ENCODE measurements around the gene EXOC3L2.

EXOC3L2 gene

DNA sequence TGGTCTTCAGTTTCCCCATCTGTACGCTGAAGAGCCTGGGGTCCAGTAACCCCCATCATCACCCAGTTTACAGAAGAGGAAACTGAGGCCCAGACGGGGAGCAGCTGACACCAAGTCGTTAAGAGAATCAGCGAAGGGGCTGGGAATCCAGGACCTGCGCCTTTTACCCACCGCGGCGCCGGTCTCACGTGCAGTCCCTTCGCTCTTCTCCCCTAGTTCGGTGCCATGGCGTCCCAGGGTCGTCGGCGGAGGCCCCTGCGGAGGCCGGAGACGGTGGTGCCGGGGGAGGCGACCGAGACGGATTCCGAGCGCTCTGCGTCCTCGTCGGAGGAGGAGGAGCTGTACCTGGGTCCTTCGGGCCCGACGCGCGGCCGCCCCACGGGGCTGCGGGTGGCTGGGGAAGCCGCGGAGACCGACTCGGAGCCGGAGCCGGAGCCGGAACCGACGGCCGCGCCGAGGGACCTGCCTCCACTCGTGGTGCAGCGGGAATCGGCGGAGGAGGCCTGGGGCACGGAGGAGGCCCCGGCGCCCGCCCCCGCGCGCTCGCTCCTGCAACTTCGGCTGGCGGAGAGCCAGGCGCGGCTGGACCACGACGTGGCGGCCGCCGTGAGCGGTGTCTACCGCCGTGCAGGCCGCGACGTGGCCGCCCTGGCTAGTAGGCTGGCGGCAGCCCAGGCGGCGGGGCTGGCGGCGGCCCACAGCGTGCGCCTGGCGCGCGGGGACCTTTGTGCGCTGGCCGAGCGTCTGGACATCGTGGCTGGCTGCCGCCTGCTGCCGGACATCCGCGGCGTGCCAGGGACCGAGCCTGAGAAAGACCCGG, 65.9 kb downstream of the EXOC3L2 start:
- no peak for DNase-seq

DNA sequence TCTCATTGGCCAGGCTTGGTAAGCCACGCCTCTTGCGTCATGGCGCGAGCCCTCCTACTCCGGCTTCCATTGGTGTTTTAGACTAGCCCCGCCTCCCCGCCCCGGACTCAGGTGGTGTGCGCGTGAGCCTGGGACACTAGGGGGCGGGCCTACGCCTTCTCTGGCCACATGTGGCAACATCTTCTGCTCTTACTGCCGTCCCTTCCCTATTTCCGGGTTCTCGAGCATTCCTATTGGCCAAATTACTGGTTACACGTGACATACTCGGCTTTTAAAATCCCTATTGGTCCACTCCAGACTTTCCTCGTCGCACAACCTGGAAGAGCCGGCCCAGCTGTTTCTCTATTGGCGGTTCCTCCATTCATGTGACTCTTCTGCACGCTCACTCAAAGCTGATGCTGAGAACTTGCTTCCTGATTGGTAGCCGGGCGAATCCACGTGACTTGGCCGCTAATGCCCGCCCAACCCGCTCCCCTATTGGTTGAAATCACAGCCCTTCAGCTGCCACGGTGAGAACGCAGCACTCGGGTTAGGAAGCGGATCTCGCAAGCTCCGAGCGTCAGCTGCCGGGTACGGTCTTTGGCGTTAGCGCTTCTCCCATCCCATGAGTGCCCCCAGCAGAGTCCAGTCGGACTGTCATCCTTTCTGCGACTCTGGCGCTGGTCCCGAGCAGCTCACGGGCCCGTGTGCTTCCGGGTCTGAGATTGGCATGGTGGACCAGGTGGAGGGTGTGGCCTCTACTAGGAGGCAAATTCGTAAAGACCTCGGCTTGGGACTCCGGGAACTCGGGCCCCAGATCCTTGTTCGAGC, 66.7 kb downstream of the EXOC3L2 start, which contains the start of gene BLOC1S3:
BLOC1S3 (plus strand) TSS at position 523 of the 810 bp plus-strand sequence. CDS start 513 bp downstream, outside the sequence.
- peak; percentile 100 for DNase-seq

GRCh38 chr19:45177817-45178261, 67.4 kb downstream of the EXOC3L2 start, which contains the start of gene TRAPPC6A:
TSS of gene TRAPPC6A (minus strand) at chr19:45178237. CDS start at chr19:45178218, 19 bp downstream.
- DNase-seq, result peak; percentile 63

DNA sequence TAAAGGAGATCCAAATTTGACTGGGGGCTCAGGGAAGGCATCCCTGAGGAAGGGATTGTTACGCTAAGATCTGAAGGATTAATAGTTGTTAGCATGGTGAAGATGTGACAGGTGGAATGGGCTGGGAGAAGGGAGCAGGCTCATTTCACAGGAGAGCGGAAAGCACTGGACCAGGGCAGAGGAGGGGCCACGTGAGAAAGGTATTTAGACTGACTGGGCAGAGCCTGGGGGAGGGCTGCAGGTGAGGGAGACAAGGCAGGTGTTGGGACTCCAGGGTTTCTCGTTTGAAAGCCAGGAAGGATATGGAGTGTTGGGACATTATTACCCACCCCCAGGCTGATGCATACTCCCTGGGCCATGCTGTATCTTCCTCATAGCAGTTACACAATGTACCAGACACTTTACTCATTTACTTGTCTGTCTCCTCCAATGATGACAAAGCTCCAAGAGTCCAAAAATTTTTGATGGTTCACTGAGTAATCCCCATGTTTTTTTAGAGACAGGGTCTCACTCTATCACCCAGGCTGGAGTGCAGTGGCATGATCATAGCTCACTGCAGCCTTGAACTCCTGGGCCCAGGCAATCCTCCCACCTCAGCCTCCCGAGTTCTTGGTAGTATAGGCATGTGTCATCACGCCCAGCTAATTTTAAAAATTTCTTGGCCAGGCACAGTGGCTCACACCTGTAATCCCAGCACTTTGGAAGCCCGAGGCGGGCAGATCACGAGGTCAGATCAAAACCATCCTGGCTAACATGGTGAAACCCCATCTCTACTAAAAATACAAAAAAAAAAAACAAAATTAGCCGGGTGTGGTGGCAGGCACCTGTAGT, 69.5 kb downstream of the EXOC3L2 start:
- no peak for DNase-seq

DNA sequence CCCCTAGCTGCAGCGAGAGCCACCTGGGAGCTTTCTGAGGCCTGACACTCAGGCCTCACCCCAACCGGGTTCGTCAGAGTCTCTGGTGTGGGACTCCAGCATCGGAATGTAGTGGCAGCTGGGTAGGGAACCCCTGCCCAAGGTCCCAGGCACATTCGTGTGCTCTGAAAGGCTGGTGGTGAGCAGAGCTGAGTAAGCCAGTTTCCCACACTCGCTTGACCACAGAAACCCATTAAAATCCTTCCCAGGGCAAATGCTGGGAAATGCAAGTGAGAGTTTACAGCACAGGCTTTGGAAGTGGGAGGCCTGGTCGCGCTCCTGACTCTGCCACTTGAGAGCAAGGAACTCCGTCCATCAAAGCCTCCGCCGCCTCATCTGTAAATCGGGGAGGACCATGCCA, 71.4 kb downstream of the EXOC3L2 start:
- DNase-seq, result no peak

DNA sequence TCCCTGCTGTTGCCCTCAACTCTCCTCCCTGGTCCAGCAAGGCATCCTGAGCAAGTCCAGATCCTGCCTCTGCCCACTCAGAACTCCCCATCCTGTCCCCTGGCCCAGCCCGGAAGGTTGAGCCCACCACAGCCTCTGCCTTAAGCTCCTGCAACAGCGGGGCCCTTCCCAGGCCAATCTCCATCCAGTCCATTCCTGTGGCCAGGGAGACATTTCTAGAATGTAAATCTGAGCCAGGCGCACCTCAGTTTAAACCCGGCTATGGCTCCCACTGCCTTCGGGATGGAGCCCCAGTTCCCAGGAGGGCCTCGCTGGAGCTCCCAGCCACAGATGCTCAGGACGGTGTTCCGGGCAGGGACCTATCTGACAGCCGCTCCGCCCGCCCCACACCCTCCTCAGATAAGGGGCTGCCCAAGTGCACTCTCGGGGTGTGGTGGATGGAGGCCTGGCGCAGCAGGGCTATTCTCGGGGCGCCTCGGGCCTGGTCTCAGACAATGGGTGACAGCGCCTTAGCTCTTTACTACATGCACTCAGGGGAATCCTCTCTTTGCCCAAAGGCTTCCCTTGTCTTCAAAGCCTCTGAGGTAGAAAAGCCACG, 72.5 kb downstream of the EXOC3L2 start:
- DNase-seq, result no peak

DNA sequence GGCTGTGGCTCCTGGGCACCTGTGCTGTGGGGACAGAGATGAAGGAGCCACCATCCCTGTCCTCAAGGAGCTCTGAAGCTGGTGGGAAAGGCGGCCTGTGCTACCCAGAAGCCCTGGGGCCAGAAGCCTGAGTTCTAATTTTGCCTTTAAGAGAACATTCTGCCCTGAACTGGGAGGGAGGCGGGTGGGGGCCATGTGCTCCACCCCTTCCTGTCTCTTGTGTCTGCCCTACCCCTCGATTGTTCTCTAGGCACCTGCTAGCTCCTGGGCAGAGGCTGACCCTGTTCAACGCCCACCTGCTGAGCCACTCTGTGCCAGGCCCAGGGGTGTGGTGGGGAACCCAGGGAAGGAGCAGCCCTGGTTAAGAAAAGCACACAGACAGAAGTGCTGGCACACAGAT, 73.0 kb downstream of the EXOC3L2 start:
- no peak for DNase-seq

DNA sequence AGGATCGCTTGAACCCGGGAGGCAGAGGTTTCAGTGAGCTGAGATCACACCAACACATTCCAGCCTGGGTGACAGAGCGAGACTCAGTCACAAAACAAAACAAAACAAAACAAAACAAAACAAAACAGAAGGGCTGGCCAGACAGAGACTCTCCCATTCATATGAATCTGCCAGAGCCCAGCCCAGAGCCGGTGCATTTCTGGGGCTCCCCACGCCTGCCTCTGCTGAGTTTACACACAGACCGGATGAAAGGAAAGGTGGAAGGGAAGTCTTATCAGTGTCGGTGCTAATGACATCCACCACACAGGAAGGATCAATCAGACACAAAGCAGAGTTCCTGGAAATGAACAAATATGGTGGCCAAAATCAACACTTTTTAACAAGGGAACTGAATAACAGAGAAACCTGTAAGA, 74.0 kb downstream of the EXOC3L2 start:
- peak; percentile 46 for DNase-seq

GRCh38 chr19:45170146-45171106, 74.8 kb downstream of the EXOC3L2 start:
- no peak for DNase-seq

DNA sequence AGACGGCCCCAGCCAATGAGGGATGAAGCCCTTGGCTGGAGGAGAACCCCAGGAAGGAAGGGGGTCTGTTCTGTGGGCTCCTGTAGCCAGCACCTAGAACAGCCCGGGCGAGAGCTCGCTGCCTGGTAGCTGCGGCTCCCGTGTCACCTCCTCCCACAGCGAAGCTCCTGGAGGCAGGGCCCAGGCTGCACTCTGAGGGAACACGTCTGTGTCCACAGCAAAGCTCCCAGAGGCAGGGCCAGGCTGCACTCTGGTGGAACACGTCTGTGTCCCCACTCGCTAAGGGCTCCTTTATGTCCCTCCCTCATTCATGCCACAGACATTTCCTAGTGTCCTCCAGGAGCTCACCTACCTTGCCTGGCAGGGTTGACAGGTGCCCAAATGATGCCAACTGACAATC, 75.6 kb downstream of the EXOC3L2 start:
- no peak for DNase-seq

GRCh38 chr19:45168767-45169351, 76.3 kb downstream of the EXOC3L2 start:
- DNase-seq, result no peak

GRCh38 chr19:45166723-45167252, 78.4 kb downstream of the EXOC3L2 start:
- no peak for DNase-seq

DNA sequence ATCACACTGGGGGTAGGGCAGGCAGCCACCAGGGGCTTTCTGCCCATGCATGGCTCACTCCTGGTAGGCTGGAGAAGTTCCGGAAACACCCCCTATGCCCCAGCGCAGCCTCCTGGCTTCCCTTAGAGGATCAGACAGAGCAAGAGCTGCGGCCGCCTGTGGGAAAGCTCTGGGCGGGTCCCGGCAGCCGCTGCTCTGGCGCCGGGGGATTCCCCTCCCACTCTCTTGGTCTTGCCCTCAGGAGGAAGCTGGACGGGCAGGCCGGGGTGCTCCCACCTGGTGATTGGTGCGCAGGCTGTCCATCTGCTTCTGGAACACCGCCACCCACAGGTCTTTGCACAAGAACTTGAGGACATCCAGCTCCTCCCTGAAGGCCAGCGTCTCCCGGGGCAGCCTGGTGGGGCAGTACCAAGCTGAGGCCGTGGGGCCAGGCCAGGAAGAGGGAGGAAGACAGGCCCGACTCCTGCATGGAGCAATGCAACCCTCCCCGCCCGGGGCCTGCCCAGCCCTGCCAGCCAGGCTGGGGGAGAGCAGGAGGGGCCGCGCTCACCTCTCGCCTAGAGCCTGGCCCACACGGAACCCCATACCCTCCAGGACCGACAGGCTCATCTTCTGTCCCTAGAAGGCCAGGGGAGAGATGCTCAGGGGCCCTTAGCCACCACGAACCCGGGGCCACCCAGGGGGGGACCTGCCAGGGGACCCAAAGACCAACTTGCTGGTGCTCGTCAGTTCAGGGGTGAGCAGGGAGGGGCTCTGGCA, 80.5 kb downstream of the EXOC3L2 start:
- DNase-seq, result peak; percentile 44

- no peak for DNase-seq
Observed at GRCh38 chr19:45163751-45164460, 81.3 kb downstream of the EXOC3L2 start.

DNA sequence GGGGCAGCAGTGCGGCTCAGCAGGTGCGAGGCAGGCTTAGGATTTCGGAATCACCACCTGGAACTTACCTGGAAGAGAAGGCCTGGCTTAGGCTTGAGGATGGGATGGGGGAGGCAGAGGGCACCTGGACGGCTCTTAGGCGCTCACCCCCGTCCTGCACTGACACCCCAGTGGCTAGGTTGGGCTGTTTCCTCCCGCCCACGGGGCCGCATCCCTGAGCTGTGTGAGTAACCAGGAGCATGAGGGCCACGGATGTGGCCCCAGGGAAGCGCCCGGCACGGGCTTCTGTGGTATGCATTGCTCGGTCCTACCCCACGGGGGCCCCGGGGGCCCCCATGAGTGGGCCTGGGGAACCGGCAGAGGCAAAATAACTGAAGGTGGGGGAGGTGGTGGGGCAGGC, 82.1 kb downstream of the EXOC3L2 start:
- no peak for DNase-seq

DNA sequence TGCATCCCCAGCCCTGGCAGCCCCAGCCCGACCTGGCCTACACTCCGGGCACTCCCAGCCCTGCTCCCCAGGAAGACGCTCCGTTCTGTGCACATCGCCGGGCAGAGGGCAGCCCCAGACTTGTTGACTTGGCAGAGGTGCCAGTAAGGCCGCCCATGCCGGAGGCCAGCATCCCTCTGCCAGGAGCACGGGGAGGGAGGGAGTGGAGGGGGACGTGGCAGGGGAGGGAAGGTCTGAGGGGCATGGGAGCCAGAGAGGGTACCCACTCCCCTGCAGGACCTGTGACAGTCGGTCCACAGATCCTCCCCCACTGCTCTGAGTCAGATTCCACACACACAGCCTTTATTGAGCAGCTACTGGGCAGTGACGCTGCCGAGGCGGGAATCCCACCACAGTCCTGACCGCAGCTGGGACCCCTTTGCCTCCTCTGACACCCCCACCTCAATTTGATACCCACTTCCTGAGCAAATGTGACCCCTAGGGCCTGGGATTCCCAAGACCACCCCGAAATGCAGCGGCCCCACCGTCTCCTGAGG, 82.5 kb downstream of the EXOC3L2 start:
- no peak for DNase-seq
